GM12891 (cell line): Measurements from ENCODE around the gene MTCP1.

Experiments
- PAX5 ChIP-seq: IDR thresholded peaks from 2 replicates; pipeline ENCODE4 v1.6.1; 2011; ENCODE audit warnings: low read length, moderate library complexity, mild to moderate bottlenecking; ENCODE audit not compliant: insufficient read depth, severe bottlenecking
- POLR2A ChIP-seq: IDR thresholded peaks from 2 replicates; pipeline ENCODE4 v1.6.1; 2011; ENCODE audit warnings: low read depth, low read length, control low read depth

DNA sequence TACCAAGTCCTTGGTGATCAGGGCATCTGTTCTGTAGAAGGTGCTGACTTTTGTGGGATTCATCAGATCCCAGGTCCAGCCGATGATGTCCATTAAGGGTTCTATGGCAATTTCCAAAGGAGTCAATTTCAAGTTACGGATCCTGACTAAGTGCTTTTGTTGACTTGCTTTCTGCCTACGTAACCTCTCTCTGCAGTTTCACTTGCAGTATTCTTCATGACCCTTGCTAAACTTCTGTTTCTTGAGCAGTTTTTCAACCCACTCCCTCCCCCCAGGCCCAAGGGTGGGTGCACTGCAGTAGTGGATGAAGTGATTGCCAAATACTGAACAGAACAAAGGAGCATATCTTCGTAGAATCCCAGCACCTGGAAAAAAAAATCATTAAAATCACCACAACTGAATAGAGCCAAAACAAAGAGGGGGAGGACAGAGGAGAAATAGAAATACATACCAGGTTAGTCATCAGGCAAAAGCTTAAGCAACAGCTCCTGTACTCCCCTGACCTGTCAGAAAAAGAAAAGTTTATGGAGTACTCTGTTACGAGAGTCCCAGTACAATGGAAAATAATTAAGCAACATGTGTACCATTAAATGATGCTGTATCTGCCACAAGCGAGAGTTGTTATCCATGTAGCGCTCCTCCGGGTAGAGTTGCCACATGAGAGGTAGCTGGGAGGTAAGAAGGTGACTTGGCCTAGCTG is 5.8 kb downstream of the MTCP1 start:
- 0 out of 2 replicates have a peak, but pooled peaks have one; percentile 30 for TF ChIP-seq POLR2A
- TF ChIP-seq PAX5 = no peak
